GM04503 (cell line): ENCODE measurements around the gene FXYD3.
"Not testable (repeated sequence)": the region's sequence is repeated elsewhere in the genome, so short reads cannot be mapped to it uniquely, and the experiment has no call there.

Experiments
- DNase-seq: peaks from one replicate; pipeline ENCODE4 v3.0.0-alpha.2; 2012; ENCODE audit warnings: low read depth

The FXYD3 gene

GRCh38 chr19:35125749-35126623 is 10.4 kb downstream of the FXYD3 start:
- no peak for DNase-seq

DNA sequence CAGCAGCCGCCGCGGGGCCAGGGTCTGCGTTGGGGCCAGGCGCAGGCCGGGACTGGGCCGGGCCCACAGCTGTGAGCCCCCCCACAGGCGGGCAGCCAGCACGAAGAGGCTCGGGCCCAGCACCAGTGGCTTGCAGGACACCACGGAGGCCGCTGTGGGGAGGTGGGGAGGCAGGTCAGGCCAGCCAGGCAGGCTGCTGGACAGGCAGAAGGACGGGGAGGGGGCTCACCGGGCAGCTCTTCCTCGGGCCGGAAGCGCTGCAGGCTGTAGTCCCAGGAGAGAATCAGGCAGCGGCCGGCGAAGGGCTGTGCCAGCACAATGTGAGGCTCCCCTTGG is 11.0 kb downstream of the FXYD3 start:
- no peak for DNase-seq

- DNase-seq: no peak
These were observed 12.2 kb downstream of the FXYD3 start for GRCh38 chr19:35127871-35128270.

GRCh38 chr19:35128398-35129057 is 12.9 kb downstream of the FXYD3 start:
- DNase-seq: no peak

- not testable (repeated sequence) for DNase-seq
These were observed 14.2 kb downstream of the FXYD3 start for GRCh38 chr19:35129724-35130274.

DNA sequence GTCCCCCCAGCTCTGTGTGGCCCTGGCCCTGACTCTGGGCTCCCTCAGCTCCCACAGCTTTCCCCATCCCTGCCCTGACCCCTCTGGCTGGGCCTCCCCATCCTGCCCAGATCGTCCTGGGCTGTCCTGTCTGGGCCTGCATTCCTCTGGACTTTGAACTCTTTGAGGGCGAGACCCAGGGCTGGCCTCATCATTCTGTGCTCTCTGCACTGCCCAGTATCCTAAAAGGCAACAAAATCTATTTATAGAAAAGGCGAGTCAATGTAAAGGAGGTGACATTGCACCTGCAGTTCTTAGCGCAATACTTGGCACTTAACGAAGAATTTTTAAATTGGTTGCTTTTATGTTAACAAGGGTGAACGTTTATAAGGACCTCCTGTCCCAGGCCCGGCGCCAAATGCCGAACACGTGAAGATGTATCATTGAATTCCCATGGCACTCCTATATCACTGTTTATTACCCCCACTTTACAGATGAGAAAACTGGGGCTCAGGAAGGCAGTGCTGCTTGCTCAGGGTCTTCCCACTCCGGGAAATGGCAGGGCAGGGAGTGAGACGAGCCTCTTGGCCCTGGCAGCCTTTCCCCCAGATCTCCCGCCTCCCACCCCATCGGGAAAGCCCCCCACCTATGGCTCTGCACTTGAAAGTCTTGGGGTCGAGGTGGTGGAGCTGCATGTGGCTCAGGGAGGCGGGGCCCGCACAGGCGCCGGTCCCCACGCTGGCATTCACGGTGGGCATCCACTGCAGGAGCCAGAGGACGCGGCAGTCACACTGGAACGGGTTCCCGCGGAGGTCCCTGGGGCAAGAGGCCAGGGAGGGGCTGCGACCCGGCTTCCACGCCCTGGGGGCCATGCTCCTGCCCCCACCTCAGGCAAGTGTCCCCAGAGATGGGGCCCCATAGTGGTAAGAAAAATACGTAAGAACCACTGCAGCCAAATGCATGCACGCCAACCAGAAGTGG is 15.4 kb downstream of the FXYD3 start:
- no peak for DNase-seq

GRCh38 chr19:35132254-35132653 is 16.6 kb downstream of the FXYD3 start:
- no peak for DNase-seq

DNA sequence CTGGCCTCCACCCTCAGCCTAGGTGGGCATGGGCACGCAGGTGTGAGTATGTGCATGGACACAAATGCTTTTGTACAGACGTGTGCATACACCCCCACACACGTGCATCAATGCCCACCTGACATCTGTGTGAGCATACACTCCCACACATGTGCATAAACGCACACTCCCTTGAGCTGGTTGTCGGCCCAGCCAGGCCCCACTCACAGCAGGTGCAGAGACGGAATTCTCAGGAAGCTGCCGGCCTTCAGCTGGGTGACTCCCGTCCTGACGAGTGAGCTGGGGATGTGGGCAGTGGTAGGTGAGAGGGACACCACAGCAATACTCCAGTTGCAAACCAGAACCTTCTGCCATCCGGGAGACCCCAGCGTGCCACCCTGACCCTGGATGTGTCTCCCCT is 18.2 kb downstream of the FXYD3 start:
- DNase-seq: no peak

DNA sequence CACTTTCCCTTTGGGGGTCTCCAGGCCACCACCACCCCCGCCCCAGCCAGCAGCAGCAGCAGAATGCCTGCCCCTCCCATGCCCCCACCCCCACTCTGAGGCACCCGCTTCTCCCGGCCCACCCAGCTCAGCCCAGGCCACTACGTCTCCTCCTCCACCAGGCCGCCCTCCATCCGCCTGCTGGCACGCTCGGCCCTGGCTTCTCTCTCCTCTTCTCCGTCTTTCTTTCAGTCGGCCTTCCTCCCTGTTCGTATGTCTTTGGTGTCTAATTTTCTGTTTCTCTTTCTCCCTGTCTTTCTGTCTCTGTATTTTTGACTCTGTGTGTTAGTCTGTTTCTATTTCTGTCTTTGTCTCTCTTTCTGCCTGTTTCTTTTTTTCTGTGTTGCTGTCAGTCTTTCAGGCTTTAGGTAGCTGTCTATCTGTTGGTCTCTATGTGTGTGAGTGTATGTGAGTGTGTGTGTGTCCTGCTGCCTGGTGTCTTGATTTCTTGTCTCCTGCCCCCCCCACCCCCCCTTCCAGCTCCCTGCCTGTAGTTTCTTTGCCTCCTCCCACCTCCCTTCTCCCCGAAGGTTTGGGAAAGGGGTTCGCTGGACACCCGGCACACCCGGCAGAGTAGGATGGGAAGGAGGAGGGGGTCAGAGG is 19.1 kb downstream of the FXYD3 start, which contains the start of gene LGI4:
Gene LGI4, minus strand, starts transcription at position 459 of the 642 bp plus-strand sequence. Its CDS starts 379 bp downstream, at position 80.
- no peak for DNase-seq

DNA sequence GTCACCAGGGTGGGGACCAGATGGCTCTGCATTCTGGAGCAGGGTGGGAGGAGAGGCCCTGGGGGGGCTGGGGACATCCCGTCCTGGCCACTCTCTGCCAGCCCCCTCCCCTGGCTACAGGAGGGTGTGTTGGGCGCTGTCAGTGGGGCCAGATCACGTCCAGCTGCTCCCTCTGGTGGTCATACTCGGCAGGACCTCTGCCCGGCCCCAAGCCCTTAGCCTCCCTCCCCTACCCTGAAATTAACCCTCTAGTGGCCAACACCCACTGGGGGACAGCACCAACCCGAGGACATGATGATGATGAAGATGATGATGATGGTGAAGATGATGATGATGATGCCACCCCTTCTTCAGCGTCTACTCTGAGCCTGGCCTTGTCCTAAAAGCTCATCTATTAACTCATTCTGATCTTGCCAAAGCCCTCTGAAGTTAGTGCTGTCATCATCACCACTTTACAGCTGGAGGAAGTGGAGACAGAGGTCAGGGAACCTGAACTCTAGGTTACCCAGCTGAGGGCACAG is 19.8 kb downstream of the FXYD3 start:
- no peak for DNase-seq

GRCh38 chr19:35136231-35136630 is 20.6 kb downstream of the FXYD3 start:
- no peak for DNase-seq

DNA sequence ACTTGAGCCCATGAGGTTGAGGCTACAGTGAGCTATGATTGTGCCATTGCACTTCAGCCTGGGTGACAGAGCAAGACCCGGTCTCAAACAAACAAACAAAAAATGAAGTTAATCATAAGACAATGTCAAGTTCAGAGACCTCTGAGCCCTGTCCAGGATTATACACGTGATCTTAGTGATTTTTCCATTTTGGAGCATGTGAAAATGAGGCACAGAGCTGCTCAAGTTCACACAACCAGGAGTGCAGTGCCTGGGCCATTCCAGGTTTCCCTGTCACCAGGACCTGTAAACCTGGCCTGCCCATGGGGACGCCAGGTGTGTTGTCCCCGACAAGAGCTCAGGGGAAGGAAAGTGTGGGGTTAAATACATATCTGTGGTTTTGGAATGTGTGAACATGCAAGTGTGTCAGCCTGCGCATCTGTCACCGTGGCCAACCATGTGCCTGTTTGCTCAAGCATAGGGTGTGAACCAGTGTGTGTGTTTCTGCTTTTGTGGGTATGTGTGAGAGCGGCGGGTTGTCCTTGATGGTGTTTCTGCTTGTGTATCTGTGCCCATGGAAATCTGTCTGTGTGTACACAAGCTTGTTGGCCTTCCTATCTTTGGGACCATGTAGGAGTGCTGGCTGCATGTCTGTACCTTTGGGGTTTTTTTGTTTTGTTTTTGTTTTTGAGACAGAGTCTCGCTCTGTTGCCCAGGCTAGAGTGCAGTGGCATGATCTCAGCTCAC is 21.5 kb downstream of the FXYD3 start:
- no peak for DNase-seq

- no peak for DNase-seq
These were observed 22.8 kb downstream of the FXYD3 start, which contains the start of gene FXYD1 for GRCh38 chr19:35138305-35138892. TSS of gene FXYD1 (plus strand) at chr19:35138824. CDS start at chr19:35140080, 1,256 bp downstream.

- no peak for DNase-seq
These were observed 24.8 kb downstream of the FXYD3 start for GRCh38 chr19:35140207-35140961.

DNA sequence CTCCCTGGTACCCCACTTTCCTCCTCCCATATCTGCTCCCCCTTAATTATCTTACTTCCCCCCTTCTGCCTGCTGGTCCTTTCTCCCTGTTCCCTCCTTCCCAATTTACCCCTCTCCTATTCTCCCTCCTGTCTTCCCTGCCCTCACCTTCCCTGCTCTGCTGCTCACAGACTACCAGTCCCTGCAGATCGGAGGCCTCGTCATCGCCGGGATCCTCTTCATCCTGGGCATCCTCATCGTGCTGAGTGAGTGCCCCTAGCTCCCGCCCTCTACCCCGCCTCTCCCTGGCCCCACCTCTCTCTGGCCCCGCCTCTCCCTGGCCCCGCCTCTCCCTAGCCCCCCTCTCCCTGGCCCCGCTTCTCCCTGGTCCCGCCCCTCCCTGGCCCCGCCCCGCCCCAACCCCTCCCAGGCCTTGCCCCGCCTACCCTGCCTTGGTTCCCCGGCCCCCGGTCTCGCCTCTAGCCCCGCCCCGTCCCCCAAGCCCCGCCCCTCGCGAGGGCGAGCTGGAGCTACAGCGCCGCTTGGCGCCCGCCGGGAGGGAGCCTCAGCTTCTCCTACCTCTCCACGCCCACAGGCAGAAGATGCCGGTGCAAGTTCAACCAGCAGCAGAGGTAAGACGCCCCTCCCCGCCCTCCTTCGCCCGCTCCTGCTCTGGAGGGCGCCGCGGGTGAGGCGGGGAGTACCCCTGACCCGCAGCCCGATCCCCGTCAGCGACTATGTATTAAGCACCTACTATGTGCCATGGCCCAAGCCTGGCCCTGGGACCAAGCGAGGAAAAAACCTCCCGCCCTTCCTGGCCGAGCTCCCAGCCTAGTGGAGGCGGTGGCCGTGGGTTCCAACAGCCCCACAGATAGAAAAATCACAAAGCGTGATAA is 25.6 kb downstream of the FXYD3 start:
- no peak for DNase-seq

DNA sequence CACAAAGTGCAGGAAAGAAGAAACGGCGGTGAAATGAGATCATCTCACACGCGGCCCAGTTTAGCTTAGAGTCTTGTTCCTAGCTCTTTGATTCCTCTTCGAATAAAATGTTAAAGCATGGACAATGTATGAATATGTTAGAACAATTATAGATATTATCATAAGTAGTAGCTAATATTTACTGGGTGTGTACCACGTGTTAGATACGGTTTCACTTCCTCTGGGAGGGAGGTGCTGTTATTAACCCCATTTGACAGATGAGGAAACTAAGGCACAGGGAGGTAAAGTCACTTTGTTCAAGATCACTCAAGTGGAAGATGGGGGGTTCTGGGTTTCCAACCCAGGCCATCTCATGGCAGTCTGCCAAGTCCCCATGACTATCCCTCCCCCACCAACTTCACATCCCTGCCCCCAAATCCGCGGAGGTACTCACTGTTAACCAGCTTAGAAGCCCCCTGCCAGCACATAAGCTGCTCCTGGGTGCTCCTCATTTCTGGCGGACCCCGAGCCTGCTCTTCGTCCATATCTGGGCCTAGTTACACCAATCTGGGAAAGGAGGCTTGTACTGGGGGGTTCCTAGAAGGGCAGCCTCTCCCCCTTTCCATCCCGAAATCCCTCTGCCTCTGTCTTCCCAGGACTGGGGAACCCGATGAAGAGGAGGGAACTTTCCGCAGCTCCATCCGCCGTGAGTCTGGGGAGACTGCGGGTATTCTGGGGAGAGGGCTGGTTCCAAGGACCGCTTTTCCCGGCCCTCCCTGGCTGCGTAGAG is 26.4 kb downstream of the FXYD3 start:
- no peak for DNase-seq

DNA sequence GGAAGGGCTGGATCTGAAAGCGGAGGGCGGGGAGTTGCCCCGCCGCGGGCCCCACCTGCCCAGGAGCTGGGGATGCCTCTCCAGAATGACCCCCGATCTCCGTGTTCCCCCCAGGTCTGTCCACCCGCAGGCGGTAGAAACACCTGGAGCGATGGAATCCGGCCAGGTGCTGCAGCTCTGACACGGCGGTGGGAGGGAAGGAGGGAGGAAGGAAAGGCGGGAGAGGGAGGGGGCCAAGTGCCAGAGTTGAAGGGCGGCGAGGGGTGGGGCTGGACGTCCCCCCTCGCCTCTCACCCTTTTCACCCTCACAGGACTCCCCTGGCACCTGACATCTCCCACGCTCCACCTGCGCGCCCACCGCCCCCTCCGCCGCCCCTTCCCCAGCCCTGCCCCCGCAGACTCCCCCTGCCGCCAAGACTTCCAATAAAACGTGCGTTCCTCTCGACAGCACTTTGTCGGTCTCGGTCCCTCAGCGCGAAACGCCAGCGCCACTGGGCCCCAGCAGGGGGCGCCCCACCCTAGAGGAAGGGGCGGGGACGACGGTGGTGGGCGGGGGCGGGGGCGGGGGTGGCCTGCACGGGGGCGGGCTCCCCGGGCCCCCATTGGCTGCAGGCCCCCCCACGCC is 27.1 kb downstream of the FXYD3 start:
- no peak for DNase-seq
